A172 (cell line): Measurements from ENCODE around the gene GREM1. TPM values are rescaled to one million over a fixed set of nuclear protein-coding genes. Genes with fewer than 3 reads are reported as not detected.

Source experiments
- DNase-seq: peaks from one replicate; pipeline ENCODE4 v3.0.0-alpha.2; 2015; ENCODE audit warnings: low spot score
- total RNA-seq: library from RNA; depleted of rRNA; stranded (reverse); fragments of >200 nt; shearing (Covaris generic); gene quantifications from 2 replicates; pipeline ENCODE4 v1.2.3, GENCODE V29; 2014

Gene GREM1
- total RNA-seq, 1 experiment from 2014 or later: not detected

DNA sequence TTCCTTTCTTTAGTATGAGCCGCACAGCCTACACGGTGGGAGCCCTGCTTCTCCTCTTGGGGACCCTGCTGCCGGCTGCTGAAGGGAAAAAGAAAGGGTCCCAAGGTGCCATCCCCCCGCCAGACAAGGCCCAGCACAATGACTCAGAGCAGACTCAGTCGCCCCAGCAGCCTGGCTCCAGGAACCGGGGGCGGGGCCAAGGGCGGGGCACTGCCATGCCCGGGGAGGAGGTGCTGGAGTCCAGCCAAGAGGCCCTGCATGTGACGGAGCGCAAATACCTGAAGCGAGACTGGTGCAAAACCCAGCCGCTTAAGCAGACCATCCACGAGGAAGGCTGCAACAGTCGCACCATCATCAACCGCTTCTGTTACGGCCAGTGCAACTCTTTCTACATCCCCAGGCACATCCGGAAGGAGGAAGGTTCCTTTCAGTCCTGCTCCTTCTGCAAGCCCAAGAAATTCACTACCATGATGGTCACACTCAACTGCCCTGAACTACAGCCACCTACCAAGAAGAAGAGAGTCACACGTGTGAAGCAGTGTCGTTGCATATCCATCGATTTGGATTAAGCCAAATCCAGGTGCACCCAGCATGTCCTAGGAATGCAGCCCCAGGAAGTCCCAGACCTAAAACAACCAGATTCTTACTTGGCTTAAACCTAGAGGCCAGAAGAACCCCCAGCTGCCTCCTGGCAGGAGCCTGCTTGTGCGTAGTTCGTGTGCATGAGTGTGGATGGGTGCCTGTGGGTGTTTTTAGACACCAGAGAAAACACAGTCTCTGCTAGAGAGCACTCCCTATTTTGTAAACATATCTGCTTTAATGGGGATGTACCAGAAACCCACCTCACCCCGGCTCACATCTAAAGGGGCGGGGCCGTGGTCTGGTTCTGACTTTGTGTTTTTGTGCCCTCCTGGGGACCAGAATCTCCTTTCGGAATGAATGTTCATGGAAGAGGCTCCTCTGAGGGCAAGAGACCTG lies 13.2 kb downstream of the GREM1 start:
- DNase-seq: no peak

DNA sequence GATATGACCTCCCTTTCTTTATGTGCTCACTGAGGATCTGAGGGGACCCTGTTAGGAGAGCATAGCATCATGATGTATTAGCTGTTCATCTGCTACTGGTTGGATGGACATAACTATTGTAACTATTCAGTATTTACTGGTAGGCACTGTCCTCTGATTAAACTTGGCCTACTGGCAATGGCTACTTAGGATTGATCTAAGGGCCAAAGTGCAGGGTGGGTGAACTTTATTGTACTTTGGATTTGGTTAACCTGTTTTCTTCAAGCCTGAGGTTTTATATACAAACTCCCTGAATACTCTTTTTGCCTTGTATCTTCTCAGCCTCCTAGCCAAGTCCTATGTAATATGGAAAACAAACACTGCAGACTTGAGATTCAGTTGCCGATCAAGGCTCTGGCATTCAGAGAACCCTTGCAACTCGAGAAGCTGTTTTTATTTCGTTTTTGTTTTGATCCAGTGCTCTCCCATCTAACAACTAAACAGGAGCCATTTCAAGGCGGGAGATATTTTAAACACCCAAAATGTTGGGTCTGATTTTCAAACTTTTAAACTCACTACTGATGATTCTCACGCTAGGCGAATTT lies 14.9 kb downstream of the GREM1 start:
- DNase-seq: no peak

DNA sequence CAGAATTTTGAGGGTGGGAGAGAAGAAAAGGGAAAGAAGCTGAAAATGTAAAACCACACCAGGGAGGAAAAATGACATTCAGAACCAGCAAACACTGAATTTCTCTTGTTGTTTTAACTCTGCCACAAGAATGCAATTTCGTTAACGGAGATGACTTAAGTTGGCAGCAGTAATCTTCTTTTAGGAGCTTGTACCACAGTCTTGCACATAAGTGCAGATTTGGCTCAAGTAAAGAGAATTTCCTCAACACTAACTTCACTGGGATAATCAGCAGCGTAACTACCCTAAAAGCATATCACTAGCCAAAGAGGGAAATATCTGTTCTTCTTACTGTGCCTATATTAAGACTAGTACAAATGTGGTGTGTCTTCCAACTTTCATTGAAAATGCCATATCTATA lies 15.5 kb downstream of the GREM1 start:
- no peak for DNase-seq

DNA sequence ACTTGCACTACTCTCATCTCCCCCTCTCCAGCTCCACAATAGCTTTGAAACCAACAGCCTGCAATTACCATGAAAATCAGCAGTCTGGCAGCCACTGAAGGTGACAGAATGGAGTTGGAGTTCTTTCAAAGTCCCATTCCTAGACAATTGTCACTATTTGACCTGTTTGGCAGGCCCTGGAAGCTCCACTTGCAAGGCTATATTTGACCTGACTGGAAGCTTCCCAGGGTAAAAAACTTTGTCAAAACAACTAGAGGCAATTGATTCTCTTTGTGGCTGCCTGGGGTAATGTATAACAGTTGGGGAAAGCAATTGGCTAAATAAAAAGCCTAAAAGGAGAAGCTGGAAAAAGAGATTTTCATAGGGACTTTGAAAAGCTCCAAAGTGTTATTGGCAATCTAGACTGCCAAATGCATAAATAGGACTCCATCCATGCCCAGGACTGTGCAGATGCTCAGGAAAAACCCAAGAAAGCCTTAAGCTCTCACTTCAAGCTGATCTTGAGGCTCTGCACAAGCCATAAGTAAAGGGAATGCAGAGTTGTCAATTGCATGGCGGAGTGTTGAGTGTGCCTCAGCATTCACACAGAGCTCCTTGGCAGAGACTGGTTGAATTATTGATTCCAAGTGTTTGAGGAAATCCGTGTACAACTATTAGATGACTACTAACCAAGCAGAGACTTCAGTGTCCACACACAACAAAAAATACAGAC lies 18.3 kb downstream of the GREM1 start:
- DNase-seq: no peak

DNA sequence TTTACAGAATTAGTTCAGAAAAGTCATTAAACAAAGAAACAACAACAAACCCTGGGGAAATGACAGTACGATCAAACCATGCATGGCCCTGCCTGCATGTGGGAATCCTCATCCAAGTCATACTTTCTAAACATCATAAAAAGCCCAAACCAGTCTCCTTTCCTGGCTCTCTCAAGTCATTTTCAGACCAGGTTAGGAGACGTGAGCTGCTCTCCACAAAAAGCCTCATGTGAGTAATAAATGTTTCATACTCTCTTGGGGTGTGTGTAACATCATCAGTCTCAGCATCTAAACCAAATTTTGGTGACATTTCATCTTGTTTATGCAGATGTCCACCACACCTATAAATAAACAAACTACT lies 18.9 kb downstream of the GREM1 start:
- DNase-seq: no peak

DNA sequence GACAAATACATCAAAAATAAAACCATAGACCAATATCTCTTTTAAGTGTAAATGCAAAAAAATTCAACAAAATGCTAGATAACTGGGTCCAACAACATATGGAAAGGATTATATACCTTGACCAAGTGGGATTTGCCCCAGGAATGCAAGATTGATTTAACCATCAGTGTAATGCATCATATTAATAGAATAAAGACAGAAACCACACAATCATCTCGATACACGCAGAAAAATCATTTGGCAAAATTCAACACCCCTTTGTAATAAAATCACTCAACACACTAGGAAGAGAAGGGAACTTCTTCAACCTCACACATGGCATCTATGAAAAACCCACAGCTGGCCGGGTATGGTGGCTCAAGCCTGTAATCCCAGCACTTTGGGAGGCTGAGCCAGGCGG lies 19.5 kb downstream of the GREM1 start:
- no peak for DNase-seq

DNA sequence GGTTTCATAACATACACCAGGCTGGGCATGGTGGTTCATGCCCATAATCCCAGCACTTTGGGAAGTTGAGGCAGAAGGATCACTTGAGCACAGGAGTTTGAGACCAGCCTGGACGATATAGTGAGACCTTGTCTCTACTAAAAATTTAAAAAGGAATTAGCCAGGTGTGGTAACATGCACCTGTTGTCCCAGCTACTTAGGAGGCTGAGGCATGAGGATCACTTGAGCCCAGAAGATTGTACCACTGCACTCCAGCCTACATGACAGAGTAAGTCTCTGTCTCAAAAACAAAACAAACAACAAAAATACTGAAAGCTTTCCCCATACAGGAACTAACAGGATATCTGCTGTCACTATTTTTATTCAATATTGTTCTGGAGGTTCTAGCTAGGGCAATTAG lies 20.9 kb downstream of the GREM1 start:
- DNase-seq: no peak

DNA sequence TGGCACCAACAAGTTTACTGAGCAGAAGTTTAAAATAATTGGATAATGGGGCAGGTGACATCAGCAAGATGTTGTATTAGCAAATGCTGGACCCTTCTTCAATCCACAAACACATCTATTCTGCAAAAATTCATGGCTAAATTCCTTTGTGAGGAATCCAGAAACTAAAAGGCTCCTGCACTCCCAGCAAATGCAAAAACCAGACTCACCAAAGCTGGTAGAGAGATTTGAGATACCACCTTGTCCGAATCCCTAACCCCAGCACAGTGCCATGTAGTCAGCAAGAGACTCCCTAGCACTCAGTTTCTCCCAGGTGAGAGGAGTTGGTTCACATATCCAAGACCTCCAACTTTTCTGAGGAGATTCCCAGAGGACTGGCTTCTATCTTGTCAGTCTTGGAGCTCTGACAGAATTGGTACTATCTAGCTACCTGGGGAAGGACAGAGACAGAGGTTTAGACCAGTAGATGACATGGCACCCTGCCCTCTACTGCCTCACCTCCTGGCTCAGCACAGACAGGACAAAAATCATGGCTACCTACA lies 21.8 kb downstream of the GREM1 start:
- DNase-seq: no peak

DNA sequence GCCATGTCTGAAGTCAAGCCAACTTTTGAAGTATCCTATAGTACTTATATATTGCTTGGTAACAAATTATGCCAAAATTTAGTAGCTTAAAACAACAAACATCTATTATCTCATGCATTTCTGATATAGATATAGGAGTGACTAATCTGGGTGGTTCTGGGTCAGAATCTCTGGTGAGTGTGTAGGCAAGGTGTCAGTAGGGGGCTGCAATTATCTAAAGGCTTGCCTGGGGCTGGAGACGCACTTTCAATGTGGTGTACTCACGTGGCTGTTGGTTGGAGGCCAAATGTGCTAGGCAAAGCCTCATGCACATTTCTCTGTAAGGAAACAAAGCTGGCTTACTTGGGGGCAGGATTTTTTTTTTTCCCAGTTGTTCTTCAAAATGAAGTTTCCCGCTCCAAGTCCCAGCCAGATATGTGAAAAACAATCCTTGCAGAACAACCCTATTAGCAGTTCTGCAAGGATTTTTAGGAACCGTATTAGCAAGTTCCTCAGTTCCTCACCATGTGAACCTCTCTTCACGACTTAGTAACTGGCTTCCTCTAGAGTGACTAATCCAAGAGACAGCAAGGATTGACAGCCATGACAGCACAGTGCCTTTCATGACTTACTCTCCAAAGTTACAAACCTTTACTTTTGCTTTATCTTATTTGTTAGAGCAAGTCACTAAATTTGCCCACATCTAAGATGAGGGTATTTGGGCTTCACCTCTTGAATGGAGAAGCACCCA lies 25.8 kb downstream of the GREM1 start:
- peak; percentile 37 for DNase-seq

DNA sequence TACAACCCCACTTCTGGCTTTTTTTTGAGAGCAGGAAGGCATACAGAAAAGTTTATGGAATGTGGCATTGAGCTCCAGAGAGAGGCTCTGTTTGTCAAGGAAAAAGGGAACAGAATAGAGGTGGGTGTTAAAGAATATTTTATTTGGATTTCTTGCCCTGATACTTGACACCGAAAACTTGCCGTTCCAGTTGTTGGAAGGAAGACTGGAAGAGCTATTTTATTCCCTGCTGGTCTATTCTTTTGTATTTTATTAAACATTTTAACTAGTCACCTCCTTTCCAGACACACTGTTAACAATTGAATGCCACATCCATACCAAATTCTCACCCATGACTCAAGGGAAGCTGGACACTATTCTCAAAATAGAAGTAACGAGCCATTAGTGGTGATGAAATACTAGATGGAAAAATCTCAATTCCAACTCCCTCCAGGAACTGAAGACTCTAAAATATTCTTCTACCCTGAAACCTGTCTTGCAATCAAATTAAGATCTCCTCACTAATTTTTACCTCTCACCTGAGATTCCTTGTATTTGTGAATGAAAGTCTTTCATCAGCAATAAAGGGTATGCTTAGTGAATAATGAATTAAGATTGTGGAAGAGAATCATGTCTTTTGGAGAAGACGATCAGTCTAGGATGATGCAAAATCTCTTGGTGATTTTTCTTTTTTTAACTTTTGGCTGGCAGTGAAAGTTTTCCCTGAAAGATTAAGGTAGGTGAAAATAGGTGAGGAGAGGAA lies 28.5 kb downstream of the GREM1 start:
- no peak for DNase-seq

DNA sequence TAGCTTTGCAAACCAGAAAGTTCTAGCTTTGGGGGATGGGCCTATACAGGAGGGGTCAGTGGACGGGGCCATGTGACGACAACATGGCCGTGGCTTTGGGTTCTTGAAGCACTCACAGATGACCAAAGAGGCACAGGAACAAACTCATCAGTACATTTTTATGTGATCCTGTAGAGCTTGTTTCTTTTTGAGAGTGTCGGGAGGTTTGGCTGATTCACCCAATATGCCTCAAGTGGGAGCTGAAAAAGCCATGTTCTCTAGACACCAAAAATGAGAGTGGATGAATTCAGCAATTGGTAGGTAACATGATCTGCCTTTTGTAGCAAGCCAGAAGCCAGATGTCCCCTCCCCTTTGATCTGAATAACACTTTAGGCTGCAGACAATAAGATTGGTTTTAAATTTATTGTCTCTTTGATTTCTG lies 30.1 kb downstream of the GREM1 start:
- no peak for DNase-seq

DNA sequence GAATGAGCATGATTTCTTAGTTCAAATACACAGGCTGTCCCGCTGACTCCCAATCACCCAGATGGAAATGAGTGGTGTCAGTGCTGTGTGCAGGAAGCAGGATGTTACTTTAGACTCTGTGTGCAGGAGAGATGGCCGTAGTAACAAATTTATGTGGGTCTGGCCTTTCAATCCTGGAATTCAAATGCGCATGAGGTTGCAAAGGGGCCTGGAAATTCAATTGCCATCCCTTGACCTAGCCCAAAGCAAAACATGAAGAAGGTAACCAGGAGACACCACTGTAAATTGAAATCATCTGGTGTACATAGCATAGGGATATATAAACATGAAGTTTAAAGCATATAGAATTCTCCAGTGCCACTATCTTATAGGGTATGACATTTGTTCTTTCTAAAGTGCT lies 33.2 kb downstream of the GREM1 start:
- DNase-seq: no peak

DNA sequence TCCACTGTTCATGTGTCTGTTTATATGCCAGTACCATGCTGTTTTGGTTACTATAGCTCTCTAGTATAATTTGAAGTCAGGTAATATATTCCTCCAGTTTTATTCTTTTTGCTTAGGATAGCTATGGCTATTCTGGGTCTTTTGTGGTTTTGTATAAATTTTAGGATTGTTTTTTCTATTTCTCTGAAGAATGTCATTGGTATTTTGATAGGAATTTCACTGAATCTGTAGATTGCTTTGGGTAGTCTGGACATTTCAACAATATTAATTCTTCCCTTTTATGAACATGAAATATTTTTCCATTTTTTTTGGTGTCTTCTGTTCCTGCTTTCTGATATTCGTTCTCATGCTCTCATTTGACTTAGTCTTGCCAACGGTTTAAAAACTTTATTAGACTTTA lies 39.6 kb downstream of the GREM1 start:
- no peak for DNase-seq

DNA sequence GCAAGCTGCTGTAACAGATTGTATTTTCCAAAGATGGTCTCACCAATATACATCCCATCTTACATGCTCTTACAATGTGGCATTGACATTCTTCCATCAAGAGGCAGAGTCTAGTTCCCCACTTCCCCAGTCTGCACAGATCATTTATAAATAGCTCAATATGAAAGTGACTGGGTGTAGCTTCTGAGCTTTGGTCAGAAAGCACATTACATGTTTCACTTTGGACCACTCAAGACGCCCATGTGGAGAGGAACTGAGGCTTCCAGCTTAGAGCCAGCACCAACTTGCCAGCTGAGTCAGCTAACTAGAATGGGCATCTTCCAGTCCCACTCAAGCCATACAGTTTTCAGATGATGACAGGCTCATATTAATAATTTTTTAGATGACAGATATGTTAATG lies 45.5 kb downstream of the GREM1 start:
- DNase-seq: no peak

DNA sequence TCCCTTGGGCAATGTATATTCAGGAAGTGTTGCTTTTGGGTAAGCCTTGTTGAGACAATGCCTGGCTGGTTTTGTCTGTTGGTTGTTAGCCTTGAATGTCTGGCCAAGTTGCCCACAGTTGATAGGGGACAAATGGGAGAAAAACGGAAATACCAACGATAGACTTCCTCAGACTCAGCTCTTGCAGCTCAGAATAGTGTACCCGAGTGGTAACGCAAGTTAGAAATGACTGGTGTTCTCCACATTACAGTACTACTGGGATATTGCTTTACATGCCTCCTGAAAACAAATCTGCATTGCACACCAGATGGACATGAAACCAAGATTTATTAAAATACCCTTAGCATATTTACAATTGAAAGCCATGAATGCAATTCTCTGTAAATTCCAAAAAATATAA lies 47.4 kb downstream of the GREM1 start:
- no peak for DNase-seq

DNA sequence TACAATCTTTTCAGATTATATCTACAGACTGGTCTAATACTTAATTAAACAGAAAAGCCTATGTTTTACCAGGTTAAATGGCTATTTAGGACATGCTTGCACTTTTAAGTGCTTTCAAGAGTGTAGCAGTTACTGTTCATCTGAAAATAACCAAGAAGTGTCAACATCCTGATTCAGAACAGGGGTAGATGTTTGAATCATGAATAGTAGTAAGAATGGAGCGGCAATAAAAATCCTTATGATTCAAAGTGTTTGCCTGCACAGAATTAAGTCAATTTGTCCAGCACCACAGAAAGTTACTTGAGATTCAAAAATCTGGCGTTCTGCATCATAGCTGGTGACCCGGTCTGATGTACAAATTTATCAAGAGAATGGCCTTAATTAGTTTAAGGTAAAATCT lies 48.3 kb downstream of the GREM1 start:
- DNase-seq: no peak

DNA sequence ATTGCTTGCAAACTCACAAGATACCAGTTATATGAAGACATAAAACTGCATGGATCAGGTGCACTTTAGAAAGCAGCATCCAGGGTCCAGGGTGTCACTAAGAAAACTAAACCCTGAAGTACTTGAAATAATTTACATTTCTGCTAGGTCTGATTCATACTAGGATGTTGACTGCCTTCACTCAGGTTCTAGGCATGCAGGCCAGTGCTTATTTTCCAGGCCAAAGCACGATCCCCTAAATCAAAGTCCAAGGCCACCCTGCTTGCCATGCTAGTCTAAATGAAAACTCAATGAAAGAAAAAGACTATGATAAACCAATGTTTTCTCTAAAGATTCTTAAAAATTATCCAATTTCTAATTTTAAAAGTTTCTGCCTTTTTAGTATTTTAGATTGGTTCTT lies 49.4 kb downstream of the GREM1 start:
- no peak for DNase-seq

DNA sequence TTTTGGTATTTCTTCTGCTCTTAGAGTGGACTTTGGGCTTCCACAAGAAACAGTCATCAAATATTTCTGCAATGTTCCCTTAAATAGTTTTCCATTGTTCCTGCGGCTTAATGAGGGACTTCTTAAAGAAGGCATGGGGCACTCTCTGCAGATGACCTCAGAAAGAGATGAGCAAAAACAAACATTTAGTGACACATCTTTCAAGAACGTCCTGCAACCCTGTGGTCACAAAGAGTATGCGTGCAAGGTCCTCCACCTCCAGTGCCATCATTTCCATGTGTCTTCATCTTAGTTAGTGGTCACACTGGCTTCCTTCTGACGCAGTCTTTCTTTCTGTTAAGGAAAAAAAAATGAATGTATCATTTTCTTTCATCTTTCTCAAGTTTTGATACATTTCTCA lies 56.2 kb downstream of the GREM1 start:
- DNase-seq: peak; percentile 92

DNA sequence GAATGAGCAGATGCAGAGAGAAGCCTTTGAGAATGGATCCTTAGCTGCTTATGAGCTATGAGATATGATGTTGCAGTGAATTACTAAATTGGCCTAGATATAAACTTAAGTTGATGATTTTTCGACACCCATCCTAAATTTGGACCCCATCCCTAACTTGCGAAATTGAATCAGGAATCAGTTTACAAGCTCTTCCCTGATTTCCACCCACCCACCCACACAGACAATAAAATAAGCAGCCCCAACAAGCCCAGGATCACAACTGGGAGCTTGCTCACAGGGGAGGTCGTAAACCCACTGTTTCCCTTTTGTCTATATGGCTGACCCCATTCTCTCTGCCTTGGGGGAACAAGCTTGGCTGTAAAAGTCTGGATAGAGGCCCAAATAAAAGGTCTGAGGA lies 57.3 kb downstream of the GREM1 start:
- no peak for DNase-seq

DNA sequence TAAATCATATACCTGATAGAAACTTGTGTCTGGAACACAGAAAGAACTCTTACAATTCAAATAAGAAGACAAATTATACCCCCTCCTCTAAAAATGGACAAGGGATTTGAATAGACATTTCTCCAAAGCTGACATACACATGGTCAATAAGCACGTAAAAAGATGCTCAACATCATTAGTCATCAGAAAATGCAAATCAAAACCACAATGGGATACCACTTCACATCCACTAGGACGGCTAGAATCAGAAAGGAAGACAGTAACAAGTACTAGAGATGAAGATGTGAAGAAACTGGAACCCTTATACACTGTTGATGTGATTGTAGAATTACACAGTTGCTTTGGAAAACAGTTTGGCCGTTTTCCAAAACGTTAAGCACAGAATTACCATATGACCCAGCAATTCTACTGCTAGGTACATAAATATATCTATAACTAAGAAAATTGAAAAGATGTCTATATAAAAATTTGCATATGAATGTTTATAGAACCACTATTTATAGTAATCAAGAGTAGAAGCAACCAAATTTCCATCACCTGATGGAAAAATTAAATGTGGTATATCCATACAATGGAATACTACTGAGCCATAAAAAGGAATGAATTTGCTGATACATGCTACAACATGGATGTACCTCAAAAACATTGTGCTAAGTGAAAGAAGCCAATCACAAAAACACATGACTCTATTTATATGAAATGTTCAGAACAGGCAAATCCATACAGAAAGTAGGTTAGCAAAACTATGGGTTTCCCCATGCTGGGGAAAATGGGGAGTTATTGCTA lies 60.8 kb downstream of the GREM1 start:
- DNase-seq: no peak
